HS-27A (cell line): Measurements from ENCODE around the gene CTLA4.
"Not testable (repeated sequence)": the region's sequence is repeated elsewhere in the genome, so short reads cannot be mapped to it uniquely, and the experiment has no call there.

Source experiments
- DNase-seq: peaks from one replicate; pipeline ENCODE4 v3.0.0-alpha.2; 2012; ENCODE audit warnings: low read depth, missing footprints

CTLA4 gene

GRCh38 chr2:203857656-203858055, 9.9 kb upstream of the CTLA4 start:
- DNase-seq: no peak

- no peak for DNase-seq
Observed at GRCh38 chr2:203858176-203858575, 9.4 kb upstream of the CTLA4 start.

GRCh38 chr2:203859030-203859789, 8.4 kb upstream of the CTLA4 start:
- DNase-seq: no peak

GRCh38 chr2:203861197-203861596, 6.4 kb upstream of the CTLA4 start:
- no peak for DNase-seq

GRCh38 chr2:203861607-203862006, 6.0 kb upstream of the CTLA4 start:
- no peak for DNase-seq

GRCh38 chr2:203869223-203870042, 1.9 kb downstream of the CTLA4 start:
- no peak for DNase-seq

- no peak for DNase-seq
Observed at GRCh38 chr2:203870481-203870880, 2.9 kb downstream of the CTLA4 start.

- DNase-seq: no peak
Observed at GRCh38 chr2:203870941-203871340, 3.4 kb downstream of the CTLA4 start.

- DNase-seq: no peak
Observed at GRCh38 chr2:203871371-203871983, 3.9 kb downstream of the CTLA4 start.

- no peak for DNase-seq
Observed at GRCh38 chr2:203873461-203873860, 5.9 kb downstream of the CTLA4 start.

- no peak for DNase-seq
Observed at GRCh38 chr2:203873921-203874631, 6.5 kb downstream of the CTLA4 start.

- no peak for DNase-seq
Observed at GRCh38 chr2:203875471-203875870, 7.9 kb downstream of the CTLA4 start.

GRCh38 chr2:203876328-203876727, 8.8 kb downstream of the CTLA4 start:
- no peak for DNase-seq

- no peak for DNase-seq
Observed at GRCh38 chr2:203878063-203878462, 10.5 kb downstream of the CTLA4 start.

GRCh38 chr2:203880557-203881125, 13.1 kb downstream of the CTLA4 start:
- no peak for DNase-seq

- DNase-seq: not testable (repeated sequence)
Observed at GRCh38 chr2:203881185-203881584, 13.6 kb downstream of the CTLA4 start.

GRCh38 chr2:203882551-203882950, 15.0 kb downstream of the CTLA4 start:
- DNase-seq: no peak

GRCh38 chr2:203886661-203887151, 19.1 kb downstream of the CTLA4 start:
- DNase-seq: no peak

GRCh38 chr2:203887677-203888076, 20.1 kb downstream of the CTLA4 start:
- no peak for DNase-seq

GRCh38 chr2:203889542-203889941, 22.0 kb downstream of the CTLA4 start:
- DNase-seq: no peak

- DNase-seq: no peak
Observed at GRCh38 chr2:203889944-203890343, 22.4 kb downstream of the CTLA4 start.

GRCh38 chr2:203890733-203891132, 23.2 kb downstream of the CTLA4 start:
- no peak for DNase-seq
